K562 (cell line): ENCODE results near the gene GPS2. TPM values are rescaled to one million over a fixed set of nuclear protein-coding genes. Genes with fewer than 3 reads are reported as not detected.

Source experiments
- ATAC-seq: fragments of 200-7000 bp; cut with Tn5 transposase; 3 replicates; pipeline ENCODE4 v1.9.1; 2020; ENCODE audit warnings: moderate library complexity
- BruUV-seq: library from RNA; stranded (reverse); fragments of 400-500 nt; replicated peaks from 2 replicates; lab custom pipeline; 2021; lab: Mats Ljungman, UMichigan
- CTCF ChIA-PET: fragments of 300-600 bp; formaldehyde crosslinking; extraction: SDS; loops from one replicate; lab custom pipeline; 2021; ENCODE audit warnings: low intra/inter-chr PET ratio; lab: Yijun Ruan, JAX
- POLR2A ChIA-PET: fragments of 300-600, 350-650 bp; sonication (Branson Sonifier 250); formaldehyde crosslinking; extraction: SDS; loops from one replicate; lab custom pipeline; 2021; ENCODE audit warnings: antibody characterized with exemption, inconsistent platforms; lab: Yijun Ruan, JAX
- DNase-seq, 4 experiments: peaks; one replicate each; pipeline versions ENCODE4 v3.0.0 to v3.0.0-alpha.2; 2011 to 2018; ENCODE audit warnings: low spot score in 3 of 4, mixed read lengths in 3 of 4; ENCODE audit errors: extremely low read depth in 1 of 4
- FAIRE-seq: peaks from 2 replicates; lab custom pipeline; 2011; peaks lifted over from hg19 to GRCh38; lab: Jason Lieb, UNC
- H2AFZ ChIP-seq: 2 replicates; pipeline ENCODE4 v1.6.0; 2011; ENCODE audit warnings: low read depth, low read length, control low read depth, inconsistent platforms
- H3K27ac ChIP-seq: fragments of 200-600 bp; 3 replicates; pipeline ENCODE4 v1.8.0; 2011; ENCODE audit warnings: low read depth, mild to moderate bottlenecking, control low read depth, inconsistent platforms, low read length, moderate library complexity, mixed read lengths; ENCODE audit errors: extremely low read depth
- H3K27me3 ChIP-seq, 2 experiments: fragments of 300-600 bp in 1 of 2; 2 replicates in 1 of 2; 3 replicates in 1 of 2; pipeline versions ENCODE4 v1.6.0 to v1.8.0; 2011; ENCODE audit warnings: inconsistent platforms in 2 of 2, low read length in 2 of 2, mild to moderate bottlenecking in 1 of 2, mixed read lengths in 1 of 2, moderate library complexity in 1 of 2; ENCODE audit not compliant: control insufficient read depth in 2 of 2, insufficient read depth in 2 of 2
- H3K36me3 ChIP-seq: fragments of 300-600 bp; 3 replicates; pipeline ENCODE4 v1.8.0; 2011; ENCODE audit warnings: mild to moderate bottlenecking, low read length, inconsistent platforms; ENCODE audit not compliant: control insufficient read depth, insufficient read depth
- H3K4me1 ChIP-seq, 2 experiments: fragments of 200-600 bp in 1 of 2; replicated peaks in 1 of 2; 2 replicates in 1 of 2; 3 replicates in 1 of 2; pipeline versions ENCODE4 v1.5.1 to v1.8.0; 2011; ENCODE audit warnings: inconsistent platforms in 2 of 2, low read length in 2 of 2, mild to moderate bottlenecking in 1 of 2, mixed read lengths in 1 of 2, moderate library complexity in 1 of 2; ENCODE audit not compliant: control insufficient read depth in 2 of 2, insufficient read depth in 2 of 2
- H3K4me2 ChIP-seq: 2 replicates; pipeline ENCODE4 v1.6.1; 2011; ENCODE audit warnings: low read length, control low read depth, inconsistent platforms, mixed read lengths; ENCODE audit not compliant: insufficient read depth
- H3K4me3 ChIP-seq: fragments of 200-600 bp; sonication (generic), shearing (Covaris generic); 2 replicates; pipeline ENCODE4 v1.5.1; 2016; ENCODE audit warnings: control low read depth, inconsistent platforms
- H3K79me2 ChIP-seq: fragments of 200-600 bp; 3 replicates; pipeline ENCODE4 v1.8.0; 2011; ENCODE audit warnings: low read length, inconsistent platforms; ENCODE audit not compliant: control insufficient read depth, insufficient read depth
- H3K9ac ChIP-seq, 2 experiments: 2 replicates each; pipeline versions ENCODE4 v1.6.0 to v1.6.1; 2011; ENCODE audit warnings: low read depth in 2 of 2, low read length in 2 of 2, control low read depth in 1 of 2, inconsistent platforms in 1 of 2, mild to moderate bottlenecking in 1 of 2, mixed read lengths in 1 of 2; ENCODE audit not compliant: insufficient read depth in 1 of 2
- H3K9me1 ChIP-seq: one replicate; pipeline ENCODE4 v1.6.0; 2011; ENCODE audit warnings: inconsistent platforms, mild to moderate bottlenecking, low read length, moderate library complexity; ENCODE audit not compliant: control insufficient read depth, insufficient read depth
- H3K9me3 ChIP-seq: replicated peaks from 2 replicates; pipeline ENCODE4 v1.5.1; 2011; ENCODE audit warnings: low read depth, low read length, inconsistent platforms; ENCODE audit not compliant: control insufficient read depth, insufficient read depth
- H4K20me1 ChIP-seq: replicated peaks from 2 replicates; pipeline ENCODE4 v1.6.1; 2011; ENCODE audit warnings: low read length, inconsistent platforms, mixed read lengths; ENCODE audit not compliant: control insufficient read depth, insufficient read depth
- GATAD2A ChIP-seq: fragments of 450-650 bp; IDR thresholded peaks from 2 replicates; pipeline ENCODE4 v1.6.1; 2017
- LARP7 ChIP-seq: fragments of 450-650 bp; IDR thresholded peaks from 2 replicates; pipeline ENCODE4 v1.6.1; 2016
- MTA3 ChIP-seq: fragments of 450-650 bp; formaldehyde crosslinking; IDR thresholded peaks from 2 replicates; pipeline ENCODE4 v1.6.1; 2017; ENCODE audit warnings: mild to moderate bottlenecking, borderline replicate concordance
- NFE2L1 ChIP-seq: fragments of 450-650 bp; IDR thresholded peaks from 2 replicates; pipeline ENCODE4 v1.6.1; 2016; ENCODE audit warnings: missing genetic modification characterization, low read depth, mild to moderate bottlenecking, missing compliant biosample characterization, moderate library complexity, borderline replicate concordance
- NFXL1 ChIP-seq: fragments of 450-650 bp; formaldehyde crosslinking; IDR thresholded peaks from 2 replicates; pipeline ENCODE4 v1.4.0; 2021; ENCODE audit warnings: mild to moderate bottlenecking
- PCBP1 ChIP-seq: fragments of 200-400 bp; formaldehyde crosslinking; IDR thresholded peaks from 2 replicates; pipeline ENCODE4 v1.6.1; 2018; ENCODE audit warnings: mild to moderate bottlenecking, low read depth, low read length; ENCODE audit not compliant: poor library complexity, severe bottlenecking
- PCBP2 ChIP-seq: fragments of 200-400 bp; formaldehyde crosslinking; IDR thresholded peaks from 2 replicates; pipeline ENCODE4 v1.6.1; 2018; ENCODE audit warnings: low read length, low read depth, mild to moderate bottlenecking, moderate library complexity; ENCODE audit not compliant: poor library complexity, severe bottlenecking
- PHB ChIP-seq: fragments of 250-450 bp; sonication (Bioruptor Pico); IDR thresholded peaks from 2 replicates; pipeline ENCODE4 v1.5.0; 2021
- RFX5 ChIP-seq: IDR thresholded peaks from 2 replicates; pipeline ENCODE4 v1.6.1; 2011; ENCODE audit warnings: low read depth, mild to moderate bottlenecking, improper control_type of control experiment, low read length
- RHOXF2B ChIP-seq: fragments of 250-450 bp; sonication (Bioruptor Pico); conservative IDR thresholded peaks from 2 replicates; pipeline ENCODE4 v1.5.1; 2021
- TAF15 ChIP-seq: fragments of 200-400 bp; formaldehyde crosslinking; IDR thresholded peaks from 2 replicates; pipeline ENCODE4 v1.6.1; 2017; ENCODE audit warnings: mild to moderate bottlenecking, low read depth, low read length, moderate library complexity
- TEAD4 ChIP-seq, 2 experiments: sonication (generic) in 1 of 2; formaldehyde crosslinking in 1 of 2; IDR thresholded peaks; 2 replicates each; pipeline versions ENCODE4 v1.6.1 to v1.8.0; 2012 to 2022; ENCODE audit warnings: borderline replicate concordance in 1 of 2, inconsistent platforms in 1 of 2, low read length in 1 of 2, mild to moderate bottlenecking in 1 of 2, missing genetic modification reagents in 1 of 2
- ZNF224 ChIP-seq: sonication (generic); formaldehyde crosslinking; IDR thresholded peaks from 2 replicates; pipeline ENCODE4 v1.8.0; 2022; ENCODE audit warnings: mild to moderate bottlenecking, missing genetic modification reagents
- WGBS: fragments of 100-300 bp; shearing (Covaris generic); methylation state at CpG from one replicate; pipeline ENCODE4 v1.1.6; 2016; ENCODE audit warnings: low coverage, mixed read lengths; ENCODE audit not compliant: insufficient coverage; ENCODE audit errors: missing lambda C conversion rate; 5-methylcytosine and 5-hydroxymethylcytosine counted together
- in situ Hi-C: fragments of 300-500 bp; cut with MboI; formaldehyde crosslinking; loops from 4 replicates; pipeline ENCODE4 v1.15.0; 2018; ENCODE audit warnings: inconsistent platforms, mixed read lengths
- intact Hi-C: fragments of 100-400 bp; cut with micrococcal nuclease; formaldehyde crosslinking; loops from 2 replicates; pipeline ENCODE4 v1.14.2; 2022
- polyA plus RNA-seq, 8 experiments: library from polyadenylated mRNA; depleted of rRNA in 4 of 8; stranded (reverse) in 5 of 8; unstranded in 3 of 8; fragments of >200 nt; fragmentation: Nextera tagmentation in 2 of 8; fragmentation: Illumina TruSeq in 1 of 8; extraction: Ambion mirVana in 2 of 8; extraction: Trizol in 1 of 8; gene quantifications; 2 replicates each; pipeline versions ENCODE4 v1.2.1 to v1.2.3, GENCODE V29; 2011 to 2014; ENCODE audit warnings: inconsistent platforms in 1 of 8, missing spikeins in 1 of 8
- total RNA-seq, 7 experiments: library from RNA; depleted of rRNA in 6 of 7; stranded (reverse); fragments of >200 nt in 6 of 7; fragmentation: Illumina TruSeq in 2 of 7; extraction: Trizol in 2 of 7; gene quantifications; 2 replicates each; pipeline versions ENCODE4 v1.2.1 to v1.2.3, GENCODE V29; 2011 to 2021; ENCODE audit warnings: low replicate concordance in 1 of 7
- TF ChIP-seq, protein P1 (sequence below): fragments of 450-650 bp; formaldehyde crosslinking; IDR thresholded peaks from 2 replicates; pipeline ENCODE4 v1.4.0; 2020; ENCODE audit warnings: mild to moderate bottlenecking, moderate library complexity
- TF ChIP-seq, protein P2 (sequence below): fragments of 450-650 bp; formaldehyde crosslinking; IDR thresholded peaks from 2 replicates; pipeline ENCODE4 v1.4.0; 2020; ENCODE audit warnings: mild to moderate bottlenecking, moderate library complexity

GPS2 gene
- total and polyA plus RNA-seq, 9 of the 15 experiments (the other 6 are each of a cell fraction or from before 2014, with no cell fraction given): 18.3 to 75.7 (median 37.0) TPM

DNA sequence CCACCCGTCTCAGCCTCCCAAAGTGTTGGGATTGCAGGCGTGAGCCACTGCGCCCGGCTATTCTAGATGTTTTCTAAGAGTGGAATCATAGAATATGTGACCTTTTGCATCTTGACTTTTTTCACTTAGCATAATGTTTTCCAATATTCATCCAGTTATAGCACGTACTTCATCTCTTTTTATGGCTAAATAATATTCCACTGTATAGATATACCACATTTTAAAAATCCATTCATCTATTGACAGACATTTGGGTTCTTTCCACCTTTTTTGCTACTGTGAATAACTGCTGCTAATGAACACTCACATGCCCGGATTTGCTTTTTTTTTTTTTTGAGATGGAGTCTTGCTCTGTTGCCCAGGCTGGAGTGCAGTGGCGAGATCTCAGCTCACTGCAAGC is 11.0 kb downstream of the GPS2 start:
- H3K4me2 ChIP-seq: no peak overlapping the region
- intact Hi-C loops: no loop called here
- 85% methylated on average over 4 of the region's 7 CpGs for WGBS
- peaks cover 4 to 8% of the 10 kb centered on the region in 2 experiments; a peak in 4 of 5 replicates for H3K4me1 ChIP-seq
- no peak overlapping the region for H3K9ac ChIP-seq
- ChIA-PET CTCF (no interaction called here), POLR2A (interaction anchor here (0.9 kb wide), 1 partner anchor 14 kb away, joined by 3 read pairs; no protein-coding TSS in a partner anchor)
- H3K27ac ChIP-seq: no peak overlapping the region
- H4K20me1 ChIP-seq: peaks cover 10% of the 10 kb centered on the region
- in situ Hi-C loops: no loop called here
- H3K9me1 ChIP-seq: no peaks in the 10 kb centered on the region
- no peaks in the 10 kb centered on the region for H3K27me3 ChIP-seq
- ATAC-seq: no peak
- DNase-seq: no peak
- FAIRE-seq: no peak
- H3K36me3 ChIP-seq: peaks cover 8% of the 10 kb centered on the region; the same call in 2 of the 3 replicates
- no peak overlapping the region for H3K4me3 ChIP-seq
- H3K9me3 ChIP-seq: no peaks in the 10 kb centered on the region
- H3K79me2 ChIP-seq: peaks cover 18% of the 10 kb centered on the region
- TF ChIP-seq RFX5 (no peak), MTA3 (no peak), ZNF224 (no peak), TAF15 (no peak), GATAD2A (no peak), TEAD4 (IDR thresholded peaks at IDR 0.05; ENCODE audit: low read length) (no peak), TEAD4 (CRISPR knock-in tag; IDR thresholded peaks at IDR 0.05; ENCODE audit: borderline replicate concordance) (no peak), PCBP2 (no peak), RHOXF2B (no peak), PCBP1 (no peak), NFE2L1 (tag) (no peak), LARP7 (no peak), PHB (CRISPR knock-in tag) (no peak), NFXL1 (CRISPR knock-in tag) (no peak)
- TF ChIP-seq, protein P1, sequence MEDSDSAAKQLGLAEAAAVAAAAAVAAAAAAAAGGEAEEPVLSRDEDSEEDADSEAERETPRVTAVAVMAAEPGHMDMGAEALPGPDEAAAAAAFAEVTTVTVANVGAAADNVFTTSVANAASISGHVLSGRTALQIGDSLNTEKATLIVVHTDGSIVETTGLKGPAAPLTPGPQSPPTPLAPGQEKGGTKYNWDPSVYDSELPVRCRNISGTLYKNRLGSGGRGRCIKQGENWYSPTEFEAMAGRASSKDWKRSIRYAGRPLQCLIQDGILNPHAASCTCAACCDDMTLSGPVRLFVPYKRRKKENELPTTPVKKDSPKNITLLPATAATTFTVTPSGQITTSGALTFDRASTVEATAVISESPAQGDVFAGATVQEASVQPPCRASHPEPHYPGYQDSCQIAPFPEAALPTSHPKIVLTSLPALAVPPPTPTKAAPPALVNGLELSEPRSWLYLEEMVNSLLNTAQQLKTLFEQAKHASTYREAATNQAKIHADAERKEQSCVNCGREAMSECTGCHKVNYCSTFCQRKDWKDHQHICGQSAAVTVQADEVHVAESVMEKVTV (CRISPR knock-in tag): no peak
- TF ChIP-seq, protein P2, sequence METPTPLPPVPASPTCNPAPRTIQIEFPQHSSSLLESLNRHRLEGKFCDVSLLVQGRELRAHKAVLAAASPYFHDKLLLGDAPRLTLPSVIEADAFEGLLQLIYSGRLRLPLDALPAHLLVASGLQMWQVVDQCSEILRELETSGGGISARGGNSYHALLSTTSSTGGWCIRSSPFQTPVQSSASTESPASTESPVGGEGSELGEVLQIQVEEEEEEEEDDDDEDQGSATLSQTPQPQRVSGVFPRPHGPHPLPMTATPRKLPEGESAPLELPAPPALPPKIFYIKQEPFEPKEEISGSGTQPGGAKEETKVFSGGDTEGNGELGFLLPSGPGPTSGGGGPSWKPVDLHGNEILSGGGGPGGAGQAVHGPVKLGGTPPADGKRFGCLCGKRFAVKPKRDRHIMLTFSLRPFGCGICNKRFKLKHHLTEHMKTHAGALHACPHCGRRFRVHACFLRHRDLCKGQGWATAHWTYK (CRISPR knock-in tag): no peak
- TF ChIP-seq, all 486 proteins: peak for 0
- no peak overlapping the region for H2AFZ ChIP-seq
- BruUV-seq: no TSS peak
